A673 (cell line): ENCODE results near the gene SNAP29. TPM values are rescaled to one million over a fixed set of nuclear protein-coding genes. Genes with fewer than 3 reads are reported as not detected.

ENCODE experiments used
- BruUV-seq: library from RNA; stranded (reverse); fragments of 400-500 nt; replicated peaks from 2 replicates; lab custom pipeline; 2021; lab: Mats Ljungman, UMichigan
- CTCF ChIA-PET: fragments of 300-600 bp; sonication (Branson Sonifier 250); formaldehyde crosslinking; loops from one replicate; lab custom pipeline; 2022; ENCODE audit warnings: antibody characterized with exemption; lab: Charles Lee
- POLR2A ChIA-PET: fragments of 300-600 bp; sonication (Branson Sonifier 250); formaldehyde crosslinking; loops from one replicate; lab custom pipeline; 2022; ENCODE audit warnings: antibody characterized with exemption; ENCODE audit not compliant: low non-redundant PET; lab: Charles Lee
- DNase-seq: peaks from one replicate; pipeline ENCODE4 v3.0.0-alpha.2; 2015; ENCODE audit warnings: low spot score
- H3K27ac ChIP-seq: fragments of 200-600 bp; sonication (generic); 2 replicates; pipeline ENCODE4 v1.5.1; 2016; ENCODE audit warnings: mixed run types, low read depth, mild to moderate bottlenecking, mixed read lengths, antibody characterized with exemption, low read length; ENCODE audit not compliant: poor library complexity, severe bottlenecking
- H3K27me3 ChIP-seq: fragments of 200-600 bp; sonication (generic); replicated peaks from 2 replicates; pipeline ENCODE4 v1.6.1; 2017; ENCODE audit warnings: mixed run types, low read depth, mild to moderate bottlenecking, mixed read lengths, antibody characterized with exemption, low read length; ENCODE audit not compliant: insufficient read depth, poor library complexity
- H3K36me3 ChIP-seq: fragments of 200-600 bp; sonication (generic); 2 replicates; pipeline ENCODE4 v1.6.1; 2016; ENCODE audit warnings: mixed run types, mild to moderate bottlenecking, mixed read lengths, antibody characterized with exemption, low read length; ENCODE audit not compliant: insufficient read depth, poor library complexity, severe bottlenecking
- H3K4me1 ChIP-seq: fragments of 200-600 bp; sonication (generic); 2 replicates; pipeline ENCODE4 v1.6.1; 2017; ENCODE audit warnings: mixed run types, mild to moderate bottlenecking, mixed read lengths, antibody characterized with exemption, low read length; ENCODE audit not compliant: insufficient read depth, poor library complexity, severe bottlenecking
- H3K4me3 ChIP-seq: fragments of 200-600 bp; sonication (generic); 2 replicates; pipeline ENCODE4 v1.5.1; 2016; ENCODE audit warnings: low read depth, mixed run types, mild to moderate bottlenecking, mixed read lengths, low read length; ENCODE audit not compliant: poor library complexity, severe bottlenecking
- H3K9me3 ChIP-seq: fragments of 200-600 bp; sonication (generic); 2 replicates; pipeline ENCODE4 v1.6.1; 2016; ENCODE audit warnings: mixed run types, low read depth, mild to moderate bottlenecking, mixed read lengths, antibody characterized with exemption, low read length; ENCODE audit not compliant: poor library complexity, severe bottlenecking
- EZH2 ChIP-seq: fragments of 200-600 bp; sonication (generic); IDR thresholded peaks from 2 replicates; pipeline ENCODE4 v1.6.1; 2017; ENCODE audit warnings: borderline replicate concordance, low read depth, mild to moderate bottlenecking, mixed read lengths, antibody characterized with exemption, low read length; ENCODE audit not compliant: poor library complexity, severe bottlenecking
- intact Hi-C: fragments of 100-400 bp; cut with micrococcal nuclease; formaldehyde crosslinking; loops from one replicate; pipeline ENCODE4 v1.10.0; 2022; ENCODE audit not compliant: unreplicated experiment
- total RNA-seq: library from RNA; stranded (reverse); gene quantifications from 2 replicates; pipeline ENCODE4 v1.2.3, GENCODE V29; 2021
- TF ChIP-seq, protein P1 (sequence below): fragments of 300-800, 200-600 bp; sonication (generic); conservative IDR thresholded peaks from 2 replicates; pipeline ENCODE4 v1.5.1; 2017; ENCODE audit warnings: low read depth, mild to moderate bottlenecking, antibody characterized with exemption, low read length, moderate library complexity, mixed read lengths

Gene SNAP29
- total RNA-seq, 1 experiment from 2014 or later, result 35.3 TPM

GRCh38 chr22:20881869-20882815 is 23.3 kb downstream of the SNAP29 start:
- Histone ChIP-seq H3K4me3 (no peak overlapping the region), H3K4me1 (no peaks in the 10 kb centered on the region), H3K36me3 (peaks cover 8% of the 10 kb centered on the region), H3K27ac (no peak overlapping the region), H3K9me3 (no peaks in the 10 kb centered on the region), H3K27me3 (no peaks in the 10 kb centered on the region)
- ChIA-PET POLR2A (no interaction called here), CTCF (no interaction called here)
- no peak for DNase-seq
- BruUV-seq, result no TSS peak
- intact Hi-C loops, result loop anchor here (10.0 kb wide), 1 partner anchor 63 kb away; no protein-coding TSS in a partner anchor
- no peak for TF ChIP-seq EZH2
- TF ChIP-seq, protein P1, sequence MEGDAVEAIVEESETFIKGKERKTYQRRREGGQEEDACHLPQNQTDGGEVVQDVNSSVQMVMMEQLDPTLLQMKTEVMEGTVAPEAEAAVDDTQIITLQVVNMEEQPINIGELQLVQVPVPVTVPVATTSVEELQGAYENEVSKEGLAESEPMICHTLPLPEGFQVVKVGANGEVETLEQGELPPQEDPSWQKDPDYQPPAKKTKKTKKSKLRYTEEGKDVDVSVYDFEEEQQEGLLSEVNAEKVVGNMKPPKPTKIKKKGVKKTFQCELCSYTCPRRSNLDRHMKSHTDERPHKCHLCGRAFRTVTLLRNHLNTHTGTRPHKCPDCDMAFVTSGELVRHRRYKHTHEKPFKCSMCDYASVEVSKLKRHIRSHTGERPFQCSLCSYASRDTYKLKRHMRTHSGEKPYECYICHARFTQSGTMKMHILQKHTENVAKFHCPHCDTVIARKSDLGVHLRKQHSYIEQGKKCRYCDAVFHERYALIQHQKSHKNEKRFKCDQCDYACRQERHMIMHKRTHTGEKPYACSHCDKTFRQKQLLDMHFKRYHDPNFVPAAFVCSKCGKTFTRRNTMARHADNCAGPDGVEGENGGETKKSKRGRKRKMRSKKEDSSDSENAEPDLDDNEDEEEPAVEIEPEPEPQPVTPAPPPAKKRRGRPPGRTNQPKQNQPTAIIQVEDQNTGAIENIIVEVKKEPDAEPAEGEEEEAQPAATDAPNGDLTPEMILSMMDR, result no peak

GRCh38 chr22:20882855-20883254 is 24.0 kb downstream of the SNAP29 start:
- no peaks in the 10 kb centered on the region for H3K27me3 ChIP-seq
- H3K4me1 ChIP-seq, result no peaks in the 10 kb centered on the region
- no TSS peak for BruUV-seq
- ChIA-PET CTCF (no interaction called here), POLR2A (no interaction called here)
- H3K4me3 ChIP-seq, result no peak overlapping the region
- peaks cover 9% of the 10 kb centered on the region for H3K36me3 ChIP-seq
- TF ChIP-seq EZH2, result no peak
- TF ChIP-seq, protein P1, result no peak
- intact Hi-C loops, result loop anchor here (10.0 kb wide), 1 partner anchor 62 kb away; no protein-coding TSS in a partner anchor
- no peaks in the 10 kb centered on the region for H3K9me3 ChIP-seq
- H3K27ac ChIP-seq, result no peak overlapping the region
- no peak for DNase-seq

- Histone ChIP-seq H3K4me1 (no peaks in the 10 kb centered on the region), H3K27me3 (no peaks in the 10 kb centered on the region), H3K9me3 (no peaks in the 10 kb centered on the region), H3K4me3 (no peak overlapping the region), H3K36me3 (peaks cover 19% of the 10 kb centered on the region), H3K27ac (no peak overlapping the region)
- no peak for DNase-seq
- CTCF ChIA-PET, result no interaction called here
- TF ChIP-seq, protein P1, result no peak
- no peak for TF ChIP-seq EZH2
- POLR2A ChIA-PET, result no interaction called here
- intact Hi-C loops, result loop anchor here (10.0 kb wide), 1 partner anchor 60 kb away; no protein-coding TSS in a partner anchor
- no TSS peak for BruUV-seq
Measured at GRCh38 chr22:20884454-20884853, 25.6 kb downstream of the SNAP29 start.
